GM12878 (cell line): ENCODE results near the gene DYNLT3. TPM values are rescaled to one million over a fixed set of nuclear protein-coding genes. Genes with fewer than 3 reads are reported as not detected.

Source experiments
- ATAC-seq: fragments of 200-7000 bp; cut with Tn5 transposase; 3 replicates; pipeline ENCODE4 v1.9.1; 2020; ENCODE audit warnings: mild to moderate bottlenecking, moderate library complexity
- BruUV-seq: library from RNA; stranded (reverse); fragments of 400-500 nt; replicated peaks from 2 replicates; lab custom pipeline; 2021; lab: Mats Ljungman, UMichigan
- CTCF ChIA-PET: fragments of 300-600 bp; sonication (Branson Sonifier 250); formaldehyde crosslinking; extraction: SDS; loops from one replicate; lab custom pipeline; 2021; ENCODE audit warnings: inconsistent platforms; lab: Yijun Ruan, JAX
- POLR2A ChIA-PET: fragments of 350-600 bp; formaldehyde crosslinking; extraction: SDS; loops from one replicate; lab custom pipeline; 2021; ENCODE audit warnings: inconsistent platforms; lab: Charles Lee
- RAD21 ChIA-PET: fragments of 300-600 bp; sonication (Branson Sonifier 250); formaldehyde crosslinking; loops from one replicate; lab custom pipeline; 2023; ENCODE audit warnings: antibody characterized with exemption; ENCODE audit not compliant: unreplicated experiment; lab: Charles Lee
- SMC1A ChIA-PET: fragments of 300-600 bp; sonication (Branson Sonifier 250); formaldehyde crosslinking; loops from one replicate; lab custom pipeline; 2023; ENCODE audit not compliant: unreplicated experiment, uncharacterized antibody; lab: Charles Lee
- DNase-seq: peaks from one replicate; pipeline ENCODE4 v3.0.0-alpha.2; 2011; ENCODE audit warnings: low read depth, low spot score
- FAIRE-seq: peaks from 3 replicates; lab custom pipeline; 2011; peaks lifted over from hg19 to GRCh38; lab: Jason Lieb, UNC
- H2AFZ ChIP-seq: 2 replicates; pipeline ENCODE4 v1.6.0; 2011; ENCODE audit warnings: low read depth, low read length, control low read depth; ENCODE audit not compliant: control insufficient read depth
- H3K27ac ChIP-seq: 2 replicates; pipeline ENCODE4 v1.5.1; 2011; ENCODE audit warnings: control low read depth; ENCODE audit not compliant: control insufficient read depth, insufficient read depth
- H3K27me3 ChIP-seq, 2 experiments: replicated peaks in 1 of 2; 2 replicates each; pipeline versions ENCODE4 v1.6.0 to v1.6.1; 2011; ENCODE audit warnings: low read length in 1 of 2; ENCODE audit not compliant: control insufficient read depth in 2 of 2, insufficient read depth in 2 of 2
- H3K36me3 ChIP-seq, 2 experiments: 2 replicates each; pipeline ENCODE4 v1.5.1; 2011; ENCODE audit warnings: low read length in 1 of 2; ENCODE audit not compliant: control insufficient read depth in 2 of 2, insufficient read depth in 2 of 2
- H3K4me1 ChIP-seq: 2 replicates; pipeline ENCODE4 v1.6.1; 2011; ENCODE audit warnings: mild to moderate bottlenecking, low read length, moderate library complexity, mixed read lengths; ENCODE audit not compliant: control insufficient read depth, insufficient read depth
- H3K4me2 ChIP-seq: 2 replicates; pipeline ENCODE4 v1.6.0; 2011; ENCODE audit warnings: control low read depth; ENCODE audit not compliant: control insufficient read depth, insufficient read depth
- H3K4me3 ChIP-seq: fragments of 200-600 bp; sonication (generic); 2 replicates; pipeline ENCODE4 v1.5.1; 2016
- H3K79me2 ChIP-seq: 2 replicates; pipeline ENCODE4 v1.6.0; 2011; ENCODE audit warnings: low read length; ENCODE audit not compliant: control insufficient read depth, insufficient read depth
- H3K9ac ChIP-seq: 2 replicates; pipeline ENCODE4 v1.8.0; 2011; ENCODE audit warnings: low read length, control low read depth, mixed read lengths; ENCODE audit not compliant: control insufficient read depth, insufficient read depth
- H3K9me3 ChIP-seq: replicated peaks from 3 replicates; pipeline ENCODE4 v1.5.1; 2011; ENCODE audit warnings: mild to moderate bottlenecking, low read length; ENCODE audit not compliant: control insufficient read depth, insufficient read depth
- H4K20me1 ChIP-seq: 2 replicates; pipeline ENCODE4 v1.6.0; 2011; ENCODE audit not compliant: control insufficient read depth, insufficient read depth
- BCL11A ChIP-seq: IDR thresholded peaks from 2 replicates; pipeline ENCODE4 v1.6.1; 2011; ENCODE audit warnings: low read depth, low read length
- BMI1 ChIP-seq: fragments of 450-650 bp; IDR thresholded peaks from 2 replicates; pipeline ENCODE4 v1.6.1; 2016; ENCODE audit warnings: mild to moderate bottlenecking, moderate library complexity, borderline replicate concordance
- CHD1 ChIP-seq: IDR thresholded peaks from 2 replicates; pipeline ENCODE4 v1.6.1; 2012; ENCODE audit warnings: low read depth, low read length, improper control_type of control experiment
- ETV6 ChIP-seq, 2 experiments: fragments of 450-650 bp in 1 of 2; IDR thresholded peaks in 1 of 2; conservative IDR thresholded peaks in 1 of 2; 2 replicates each; pipeline ENCODE4 v1.6.1; 2014; ENCODE audit warnings: antibody characterized with exemption in 1 of 2, borderline replicate concordance in 1 of 2, low read depth in 1 of 2, mild to moderate bottlenecking in 1 of 2, moderate library complexity in 1 of 2
- KLF5 ChIP-seq: fragments of 450-650 bp; IDR thresholded peaks from 2 replicates; pipeline ENCODE4 v1.6.1; 2014; ENCODE audit warnings: mild to moderate bottlenecking; ENCODE audit not compliant: partially characterized antibody
- NR2F1 ChIP-seq: fragments of 450-650 bp; conservative IDR thresholded peaks from 2 replicates; pipeline ENCODE4 v1.6.1; 2017; ENCODE audit warnings: mild to moderate bottlenecking
- POU2F2 ChIP-seq: IDR thresholded peaks from 3 replicates; pipeline ENCODE4 v1.6.1; 2011; ENCODE audit warnings: low read depth, mild to moderate bottlenecking, low read length, borderline replicate concordance
- RB1 ChIP-seq: fragments of 450-650 bp; formaldehyde crosslinking; IDR thresholded peaks from 2 replicates; pipeline ENCODE4 v1.6.1; 2017; ENCODE audit warnings: mild to moderate bottlenecking, borderline replicate concordance
- SIN3A ChIP-seq: IDR thresholded peaks from 2 replicates; pipeline ENCODE4 v1.6.1; 2012; ENCODE audit warnings: low read depth, low read length, improper control_type of control experiment
- STAT1 ChIP-seq: fragments of 450-650 bp; conservative IDR thresholded peaks from 2 replicates; pipeline ENCODE4 v1.6.1; 2014; ENCODE audit warnings: antibody characterized with exemption, mild to moderate bottlenecking
- ZBED1 ChIP-seq: IDR thresholded peaks from 2 replicates; pipeline ENCODE4 v1.6.1; 2016; ENCODE audit warnings: borderline replicate concordance
- in situ Hi-C: fragments of 300-500 bp; cut with MboI; formaldehyde crosslinking; loops from 9 replicates; pipeline ENCODE4 v1.14.3; 2018; ENCODE audit warnings: mixed read lengths
- intact Hi-C: fragments of 100-400 bp; cut with micrococcal nuclease; formaldehyde crosslinking; loops from one replicate; pipeline ENCODE4 v1.14.2; 2022; ENCODE audit not compliant: unreplicated experiment
- polyA plus RNA-seq, 11 experiments: library from polyadenylated mRNA; depleted of rRNA in 4 of 11; unstranded in 6 of 11; stranded (reverse) in 5 of 11; fragments of >200 nt; fragmentation: Nextera tagmentation in 4 of 11; fragmentation: Illumina TruSeq in 1 of 11; extraction: Ambion mirVana in 4 of 11; extraction: Trizol in 1 of 11; gene quantifications; 1 replicate in 1 of 11; 2 replicates in 10 of 11; pipeline versions ENCODE4 v1.2.1 to v1.2.3, GENCODE V29; 2011 to 2016; ENCODE audit warnings: inconsistent platforms in 2 of 11, missing spikeins in 2 of 11, low read depth in 1 of 11
- total RNA-seq, 4 experiments: library from RNA; depleted of rRNA in 3 of 4; stranded (reverse); fragments of >200 nt in 3 of 4; fragmentation: Illumina TruSeq in 1 of 4; extraction: Trizol in 1 of 4; gene quantifications; 2 replicates each; pipeline versions ENCODE4 v1.2.1 to v1.2.3, GENCODE V29; 2013 to 2021
- TF ChIP-seq, protein P1 (sequence below), 3 experiments: IDR thresholded peaks in 2 of 3; conservative IDR thresholded peaks in 1 of 3; 2 replicates each; pipeline ENCODE4 v1.5.1; 2011; ENCODE audit warnings: low read depth in 3 of 3, low read length in 3 of 3, mild to moderate bottlenecking in 3 of 3, control low read depth in 2 of 3, moderate library complexity in 2 of 3, inconsistent platforms in 1 of 3, mixed read lengths in 1 of 3; ENCODE audit not compliant: control insufficient read depth in 2 of 3, insufficient read depth in 1 of 3; ENCODE audit errors: extremely low read depth in 1 of 3
- TF ChIP-seq, protein P2 (sequence below): fragments of 450-650 bp; IDR thresholded peaks from 2 replicates; pipeline ENCODE4 v1.6.1; 2017; ENCODE audit warnings: borderline replicate concordance
- TF ChIP-seq, protein P3 (sequence below): fragments of 450-650 bp; IDR thresholded peaks from 2 replicates; pipeline ENCODE4 v1.6.1; 2018; ENCODE audit warnings: borderline replicate concordance, mild to moderate bottlenecking; ENCODE audit not compliant: partially characterized antibody

DYNLT3 gene
- total and polyA plus RNA-seq, 10 of the 15 experiments (the other 5 are each of a cell fraction or from before 2014, with no cell fraction given), result 8.0 to 19.2 (median 12.8) TPM

- TF ChIP-seq, protein P1, sequence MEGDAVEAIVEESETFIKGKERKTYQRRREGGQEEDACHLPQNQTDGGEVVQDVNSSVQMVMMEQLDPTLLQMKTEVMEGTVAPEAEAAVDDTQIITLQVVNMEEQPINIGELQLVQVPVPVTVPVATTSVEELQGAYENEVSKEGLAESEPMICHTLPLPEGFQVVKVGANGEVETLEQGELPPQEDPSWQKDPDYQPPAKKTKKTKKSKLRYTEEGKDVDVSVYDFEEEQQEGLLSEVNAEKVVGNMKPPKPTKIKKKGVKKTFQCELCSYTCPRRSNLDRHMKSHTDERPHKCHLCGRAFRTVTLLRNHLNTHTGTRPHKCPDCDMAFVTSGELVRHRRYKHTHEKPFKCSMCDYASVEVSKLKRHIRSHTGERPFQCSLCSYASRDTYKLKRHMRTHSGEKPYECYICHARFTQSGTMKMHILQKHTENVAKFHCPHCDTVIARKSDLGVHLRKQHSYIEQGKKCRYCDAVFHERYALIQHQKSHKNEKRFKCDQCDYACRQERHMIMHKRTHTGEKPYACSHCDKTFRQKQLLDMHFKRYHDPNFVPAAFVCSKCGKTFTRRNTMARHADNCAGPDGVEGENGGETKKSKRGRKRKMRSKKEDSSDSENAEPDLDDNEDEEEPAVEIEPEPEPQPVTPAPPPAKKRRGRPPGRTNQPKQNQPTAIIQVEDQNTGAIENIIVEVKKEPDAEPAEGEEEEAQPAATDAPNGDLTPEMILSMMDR (IDR thresholded peaks at IDR 0.05 in 2 of 3, conservative IDR thresholded peaks at IDR 0.05 in 1 of 3; ENCODE audit: control insufficient read depth in 2 of 3, extremely low read depth in 1 of 3, insufficient read depth in 1 of 3, low read depth in 3 of 3, low read length in 3 of 3), result no peak
- no peak for TF ChIP-seq RB1
- no peak for TF ChIP-seq CHD1
- no peak for TF ChIP-seq STAT1
- TF ChIP-seq BCL11A, result no peak
- TF ChIP-seq BMI1, result no peak
- no peak for TF ChIP-seq ETV6 (conservative IDR thresholded peaks at IDR 0.05 in 1 of 2, IDR thresholded peaks at IDR 0.05 in 1 of 2; ENCODE audit: borderline replicate concordance in 1 of 2, low read depth in 1 of 2)
These were observed 16.4 kb upstream of the DYNLT3 start (continued) for GRCh38 chrX:37863728-37864127.

DNA sequence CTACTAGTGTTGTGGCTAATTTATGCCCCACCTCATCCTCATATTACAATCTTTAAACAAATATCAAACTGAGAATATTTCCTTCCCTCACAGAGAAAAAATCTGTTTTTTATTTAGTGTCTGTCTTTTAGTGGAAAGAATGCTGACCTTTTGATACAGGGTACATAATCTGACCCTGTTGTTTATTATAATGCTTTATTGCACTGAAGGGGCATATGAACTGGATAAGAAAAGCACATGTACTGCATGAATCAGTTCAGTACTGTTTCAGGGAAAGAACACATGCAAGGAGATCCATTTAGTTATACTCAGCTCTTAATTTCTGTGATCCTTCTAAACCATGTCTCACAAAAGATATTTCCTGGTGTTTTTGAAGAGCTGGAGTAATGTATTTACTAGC lies 15.5 kb upstream of the DYNLT3 start:
- no peaks in the 10 kb centered on the region for H3K9me3 ChIP-seq
- SMC1A ChIA-PET, result interaction anchor here (1.5 kb wide), 1 partner anchor 10 kb away, joined by 3 read pairs; no protein-coding TSS in a partner anchor
- H3K4me1 ChIP-seq, result no peaks in the 10 kb centered on the region
- FAIRE-seq (no peak), ATAC-seq (no peak), DNase-seq (no peak)
- no peaks in the 10 kb centered on the region for H3K27me3 ChIP-seq
- intact Hi-C loops (no loop called here), in situ Hi-C loops (no loop called here)
- no TSS peak for BruUV-seq
- no peaks in the 10 kb centered on the region for H3K36me3 ChIP-seq
- POLR2A ChIA-PET, result no interaction called here
- no peak overlapping the region for H3K27ac ChIP-seq
- H3K9ac ChIP-seq, result no peak overlapping the region
- no peaks in the 10 kb centered on the region for H4K20me1 ChIP-seq
- RAD21 ChIA-PET, result no interaction called here
- H3K4me2 ChIP-seq, result no peak overlapping the region
- no peak overlapping the region for H2AFZ ChIP-seq
- no peaks in the 10 kb centered on the region for H3K79me2 ChIP-seq
- no peak overlapping the region for H3K4me3 ChIP-seq
- CTCF ChIA-PET, result no interaction called here
- TF ChIP-seq POU2F2 (no peak), SIN3A (no peak), ZBED1 (no peak), NR2F1 (no peak), KLF5 (no peak)
- TF ChIP-seq, protein P2, sequence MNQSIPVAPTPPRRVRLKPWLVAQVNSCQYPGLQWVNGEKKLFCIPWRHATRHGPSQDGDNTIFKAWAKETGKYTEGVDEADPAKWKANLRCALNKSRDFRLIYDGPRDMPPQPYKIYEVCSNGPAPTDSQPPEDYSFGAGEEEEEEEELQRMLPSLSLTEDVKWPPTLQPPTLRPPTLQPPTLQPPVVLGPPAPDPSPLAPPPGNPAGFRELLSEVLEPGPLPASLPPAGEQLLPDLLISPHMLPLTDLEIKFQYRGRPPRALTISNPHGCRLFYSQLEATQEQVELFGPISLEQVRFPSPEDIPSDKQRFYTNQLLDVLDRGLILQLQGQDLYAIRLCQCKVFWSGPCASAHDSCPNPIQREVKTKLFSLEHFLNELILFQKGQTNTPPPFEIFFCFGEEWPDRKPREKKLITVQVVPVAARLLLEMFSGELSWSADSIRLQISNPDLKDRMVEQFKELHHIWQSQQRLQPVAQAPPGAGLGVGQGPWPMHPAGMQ, result no peak
- TF ChIP-seq, protein P3, sequence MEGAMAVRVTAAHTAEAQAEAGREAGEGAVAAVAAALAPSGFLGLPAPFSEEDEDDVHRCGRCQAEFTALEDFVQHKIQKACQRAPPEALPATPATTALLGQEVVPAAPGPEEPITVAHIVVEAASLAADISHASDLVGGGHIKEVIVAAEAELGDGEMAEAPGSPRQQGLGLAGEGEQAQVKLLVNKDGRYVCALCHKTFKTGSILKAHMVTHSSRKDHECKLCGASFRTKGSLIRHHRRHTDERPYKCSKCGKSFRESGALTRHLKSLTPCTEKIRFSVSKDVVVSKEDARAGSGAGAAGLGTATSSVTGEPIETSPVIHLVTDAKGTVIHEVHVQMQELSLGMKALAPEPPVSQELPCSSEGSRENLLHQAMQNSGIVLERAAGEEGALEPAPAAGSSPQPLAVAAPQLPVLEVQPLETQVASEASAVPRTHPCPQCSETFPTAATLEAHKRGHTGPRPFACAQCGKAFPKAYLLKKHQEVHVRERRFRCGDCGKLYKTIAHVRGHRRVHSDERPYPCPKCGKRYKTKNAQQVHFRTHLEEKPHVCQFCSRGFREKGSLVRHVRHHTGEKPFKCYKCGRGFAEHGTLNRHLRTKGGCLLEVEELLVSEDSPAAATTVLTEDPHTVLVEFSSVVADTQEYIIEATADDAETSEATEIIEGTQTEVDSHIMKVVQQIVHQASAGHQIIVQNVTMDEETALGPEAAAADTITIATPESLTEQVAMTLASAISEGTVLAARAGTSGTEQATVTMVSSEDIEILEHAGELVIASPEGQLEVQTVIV, result no peak
- TF ChIP-seq, protein P1 (IDR thresholded peaks at IDR 0.05 in 2 of 3, conservative IDR thresholded peaks at IDR 0.05 in 1 of 3; ENCODE audit: control insufficient read depth in 2 of 3, extremely low read depth in 1 of 3, insufficient read depth in 1 of 3, low read depth in 3 of 3, low read length in 3 of 3), result no peak
